Vagina (tissue), 2 donors: ENCODE data around the gene SLC2A4RG.

ENCODE experiments used
- POLR2A ChIP-seq, 2 donors: fragments of 450-650 bp; IDR thresholded peaks; one replicate each; pipeline ENCODE4 v1.6.1; 2017; ENCODE audit warnings: antibody characterized with exemption in 2 of 2, mild to moderate bottlenecking in 2 of 2, moderate library complexity in 2 of 2
- TF ChIP-seq, protein P1 (sequence below), 3 experiments: fragments of 450-650 bp in 2 of 3; fragments of 200-600 bp in 1 of 3; sonication (generic) in 1 of 3; IDR thresholded peaks; one replicate each; pipeline ENCODE4 v1.5.1; 2017 to 2019; ENCODE audit warnings: antibody characterized with exemption in 3 of 3, mild to moderate bottlenecking in 2 of 3, moderate library complexity in 2 of 3

DNA sequence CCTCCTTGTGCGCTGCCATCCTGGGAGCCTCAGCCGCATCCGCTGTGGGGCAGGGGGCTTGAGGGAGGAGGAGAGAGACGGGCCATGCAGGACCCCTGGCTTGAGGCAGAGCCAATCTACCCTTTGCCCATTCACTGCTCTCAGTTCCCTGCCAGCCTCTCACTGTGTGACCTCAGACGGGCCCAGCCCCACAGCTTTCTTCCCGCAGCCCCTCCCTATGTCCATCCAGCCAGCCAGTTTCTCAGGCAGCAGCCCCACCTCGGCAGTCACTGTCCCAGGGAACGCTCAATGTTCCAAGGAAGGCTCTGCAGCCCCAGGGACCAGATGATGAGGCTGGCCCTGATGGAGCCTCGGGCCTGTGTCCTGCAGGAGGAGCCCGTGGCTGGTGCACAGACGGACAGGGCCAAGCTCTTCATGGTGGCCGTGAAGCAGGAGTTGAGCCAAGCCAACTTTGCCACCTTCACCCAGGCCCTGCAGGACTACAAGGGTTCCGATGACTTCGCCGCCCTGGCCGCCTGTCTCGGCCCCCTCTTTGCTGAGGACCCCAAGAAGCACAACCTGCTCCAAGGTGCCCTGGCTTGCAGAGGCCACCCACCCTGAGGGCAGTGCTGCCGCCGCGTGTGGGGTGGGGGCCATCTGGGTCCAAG, 47.0 kb upstream of the SLC2A4RG start:
- no peak for TF ChIP-seq POLR2A (IDR thresholded peaks at IDR 0.05)
- TF ChIP-seq, protein P1, sequence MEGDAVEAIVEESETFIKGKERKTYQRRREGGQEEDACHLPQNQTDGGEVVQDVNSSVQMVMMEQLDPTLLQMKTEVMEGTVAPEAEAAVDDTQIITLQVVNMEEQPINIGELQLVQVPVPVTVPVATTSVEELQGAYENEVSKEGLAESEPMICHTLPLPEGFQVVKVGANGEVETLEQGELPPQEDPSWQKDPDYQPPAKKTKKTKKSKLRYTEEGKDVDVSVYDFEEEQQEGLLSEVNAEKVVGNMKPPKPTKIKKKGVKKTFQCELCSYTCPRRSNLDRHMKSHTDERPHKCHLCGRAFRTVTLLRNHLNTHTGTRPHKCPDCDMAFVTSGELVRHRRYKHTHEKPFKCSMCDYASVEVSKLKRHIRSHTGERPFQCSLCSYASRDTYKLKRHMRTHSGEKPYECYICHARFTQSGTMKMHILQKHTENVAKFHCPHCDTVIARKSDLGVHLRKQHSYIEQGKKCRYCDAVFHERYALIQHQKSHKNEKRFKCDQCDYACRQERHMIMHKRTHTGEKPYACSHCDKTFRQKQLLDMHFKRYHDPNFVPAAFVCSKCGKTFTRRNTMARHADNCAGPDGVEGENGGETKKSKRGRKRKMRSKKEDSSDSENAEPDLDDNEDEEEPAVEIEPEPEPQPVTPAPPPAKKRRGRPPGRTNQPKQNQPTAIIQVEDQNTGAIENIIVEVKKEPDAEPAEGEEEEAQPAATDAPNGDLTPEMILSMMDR (IDR thresholded peaks at IDR 0.05) = no peak
